D721Med (cell line): ENCODE results near the gene SLF2.

Experiments
- DNase-seq: peaks from one replicate; pipeline ENCODE4 v3.0.0; 2011; ENCODE audit warnings: low spot score; ENCODE audit not compliant: insufficient read length
- FAIRE-seq: peaks from 2 replicates; lab custom pipeline; 2011; peaks lifted over from hg19 to GRCh38; lab: Jason Lieb, UNC
- CTCF ChIP-seq: IDR thresholded peaks from 2 replicates; pipeline ENCODE4 v1.5.1; 2012; ENCODE audit warnings: mild to moderate bottlenecking, control low read depth; ENCODE audit not compliant: insufficient read depth; ENCODE audit errors: missing control alignments

SLF2 gene

GRCh38 chr10:100901051-100901450, 11.7 kb upstream of the SLF2 start:
- no peak for TF ChIP-seq CTCF
- DNase-seq (no peak), FAIRE-seq (no peak)

GRCh38 chr10:100902622-100903021, 10.1 kb upstream of the SLF2 start:
- FAIRE-seq (no peak), DNase-seq (no peak)
- no peak for TF ChIP-seq CTCF

GRCh38 chr10:100904917-100905316, 7.8 kb upstream of the SLF2 start:
- FAIRE-seq (peak; percentile 16), DNase-seq (no peak)
- no peak for TF ChIP-seq CTCF

- DNase-seq: no peak
- no peak for TF ChIP-seq CTCF
- FAIRE-seq: no peak
These were observed 5.6 kb upstream of the SLF2 start for GRCh38 chr10:100907175-100907574.

- DNase-seq: no peak
- no peak for TF ChIP-seq CTCF
- FAIRE-seq: no peak
These were observed 4.9 kb upstream of the SLF2 start for GRCh38 chr10:100907773-100908363.

- DNase-seq: no peak
- no peak for TF ChIP-seq CTCF
- FAIRE-seq: no peak
These were observed 4.4 kb upstream of the SLF2 start for GRCh38 chr10:100908378-100908777.

- DNase-seq (no peak), FAIRE-seq (peak; percentile 68)
- TF ChIP-seq CTCF: no peak
These were observed 3.1 kb upstream of the SLF2 start for GRCh38 chr10:100909501-100910263.
